ENCODE results near the gene UBXN1.

DNA sequence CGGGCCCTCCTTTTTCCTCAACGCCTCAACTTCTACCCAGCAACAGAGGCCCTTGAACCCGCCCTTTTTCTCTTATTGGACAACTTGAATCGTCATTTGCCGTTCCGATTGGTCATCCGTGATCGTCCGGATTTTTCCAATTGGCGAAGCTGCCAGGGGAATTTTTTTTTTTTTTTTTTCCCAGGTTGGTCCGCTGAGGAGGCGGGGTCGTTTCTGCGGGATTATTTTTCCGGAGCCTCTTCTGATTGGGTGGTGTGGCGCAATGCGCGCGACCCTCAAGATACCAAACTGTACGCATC, 48.9 kb upstream of the UBXN1 start:
- TF ChIP-seq POLR2AphosphoS5 (IDR thresholded peaks at IDR 0.05), result no peak
- TF ChIP-seq, protein P1, sequence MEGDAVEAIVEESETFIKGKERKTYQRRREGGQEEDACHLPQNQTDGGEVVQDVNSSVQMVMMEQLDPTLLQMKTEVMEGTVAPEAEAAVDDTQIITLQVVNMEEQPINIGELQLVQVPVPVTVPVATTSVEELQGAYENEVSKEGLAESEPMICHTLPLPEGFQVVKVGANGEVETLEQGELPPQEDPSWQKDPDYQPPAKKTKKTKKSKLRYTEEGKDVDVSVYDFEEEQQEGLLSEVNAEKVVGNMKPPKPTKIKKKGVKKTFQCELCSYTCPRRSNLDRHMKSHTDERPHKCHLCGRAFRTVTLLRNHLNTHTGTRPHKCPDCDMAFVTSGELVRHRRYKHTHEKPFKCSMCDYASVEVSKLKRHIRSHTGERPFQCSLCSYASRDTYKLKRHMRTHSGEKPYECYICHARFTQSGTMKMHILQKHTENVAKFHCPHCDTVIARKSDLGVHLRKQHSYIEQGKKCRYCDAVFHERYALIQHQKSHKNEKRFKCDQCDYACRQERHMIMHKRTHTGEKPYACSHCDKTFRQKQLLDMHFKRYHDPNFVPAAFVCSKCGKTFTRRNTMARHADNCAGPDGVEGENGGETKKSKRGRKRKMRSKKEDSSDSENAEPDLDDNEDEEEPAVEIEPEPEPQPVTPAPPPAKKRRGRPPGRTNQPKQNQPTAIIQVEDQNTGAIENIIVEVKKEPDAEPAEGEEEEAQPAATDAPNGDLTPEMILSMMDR (IDR thresholded peaks at IDR 0.05), result no peak
